Osteocyte (in vitro differentiated cells): Measurements from ENCODE around the gene SPNS3. TPM values are rescaled to one million over a fixed set of nuclear protein-coding genes. Genes with fewer than 3 reads are reported as not detected.

Experiments used
- total RNA-seq: library from RNA; stranded (reverse); gene quantifications from 2 replicates; pipeline ENCODE4 v1.2.1, GENCODE V29; 2021

The SPNS3 gene
- total RNA-seq, 1 donor from 2014 or later = not detected

Other genes starting within 250 kb of the SPNS3 start
- gene ANKFY1, start 170.0 kb upstream of the SPNS3 start, total RNA-seq = 61.2 and 65.9 TPM in 2 replicates
- 61.4 and 65.1 TPM in 2 replicates for gene UBE2G1, start 67.3 kb upstream of the SPNS3 start, total RNA-seq
- 0.31 TPM in 1 of 2 replicates, not detected in the other for gene SPNS2, start 64.9 kb downstream of the SPNS3 start, total RNA-seq
- 47.9 and 48.5 TPM in 2 replicates for gene MYBBP1A, start 121.4 kb downstream of the SPNS3 start, total RNA-seq
- not detected in 2 replicates for gene GGT6, start 126.6 kb downstream of the SPNS3 start, total RNA-seq
- 1.7 and 2.8 TPM in 2 replicates for gene SMTNL2, start 150.6 kb downstream of the SPNS3 start, total RNA-seq
- not detected in 2 replicates for gene ALOX15, start 207.7 kb downstream of the SPNS3 start, total RNA-seq